ENCODE data around the gene SLC9A9.

SLC9A9 gene

DNA sequence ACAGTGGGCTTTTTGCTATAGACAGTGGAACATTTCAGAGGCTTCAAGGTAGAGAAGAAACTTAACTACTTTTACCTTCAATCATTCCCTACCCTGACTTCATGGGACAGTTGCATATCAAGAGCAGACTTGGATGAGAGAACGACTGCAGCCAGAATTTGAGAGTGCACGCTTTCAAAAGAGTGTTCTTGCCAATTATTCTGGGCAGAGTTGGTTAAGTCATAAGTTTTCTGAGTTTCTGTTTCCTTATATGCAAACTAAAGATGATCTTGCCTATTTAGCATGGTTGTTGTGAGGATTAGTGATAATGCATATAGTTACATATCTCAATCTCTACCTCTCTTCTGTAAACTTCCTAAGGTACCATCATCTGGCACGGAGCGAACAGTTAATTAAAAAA, 7.6 kb downstream of the SLC9A9 start:
- DNase-seq = no peak

DNA sequence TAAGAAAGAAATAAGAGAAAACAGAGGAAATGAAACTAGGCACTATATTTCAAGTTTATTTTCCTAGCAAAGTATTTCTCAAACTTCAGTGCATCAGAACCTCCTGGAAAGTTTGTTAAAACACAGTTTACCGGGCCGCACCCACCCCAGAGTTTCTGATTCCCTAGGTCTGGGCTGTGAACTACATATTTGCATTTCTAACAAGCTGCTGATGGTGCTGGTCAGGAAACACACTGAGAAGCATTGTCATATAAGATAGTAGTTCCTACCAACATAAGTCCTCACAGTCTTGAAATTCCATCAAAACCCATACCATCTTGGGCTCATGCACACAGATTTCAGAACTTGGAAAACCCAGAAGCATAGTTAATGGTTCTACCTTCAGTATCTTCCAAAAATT, 8.3 kb downstream of the SLC9A9 start:
- DNase-seq = no peak

GRCh38 chr3:143837076-143837475, 11.2 kb downstream of the SLC9A9 start:
- no peak for DNase-seq

GRCh38 chr3:143835312-143835711, 13.0 kb downstream of the SLC9A9 start:
- DNase-seq = no peak

GRCh38 chr3:143832433-143832832, 15.8 kb downstream of the SLC9A9 start:
- DNase-seq = no peak

- no peak for DNase-seq
These were observed 16.3 kb downstream of the SLC9A9 start for GRCh38 chr3:143831994-143832393.

DNA sequence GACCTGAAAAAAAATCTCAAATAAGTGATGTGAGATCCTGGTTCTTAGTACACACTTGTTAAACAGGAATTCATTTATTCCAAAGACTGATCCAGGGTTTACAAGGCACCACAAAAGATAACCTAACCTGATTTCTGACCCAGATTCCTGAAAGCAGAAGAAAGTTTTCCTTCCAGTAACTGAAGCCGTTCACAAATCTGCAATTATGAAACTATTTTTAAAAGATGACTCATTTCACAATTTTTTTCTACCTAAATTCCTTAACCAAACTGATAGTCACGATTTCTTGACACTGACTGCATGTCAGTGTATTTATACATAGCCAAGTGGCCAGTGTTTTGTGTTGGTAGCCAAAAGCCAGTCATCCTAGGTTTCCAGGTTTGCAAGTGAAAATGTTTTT, 17.1 kb downstream of the SLC9A9 start:
- no peak for DNase-seq

GRCh38 chr3:143830786-143831185, 17.5 kb downstream of the SLC9A9 start:
- no peak for DNase-seq

DNA sequence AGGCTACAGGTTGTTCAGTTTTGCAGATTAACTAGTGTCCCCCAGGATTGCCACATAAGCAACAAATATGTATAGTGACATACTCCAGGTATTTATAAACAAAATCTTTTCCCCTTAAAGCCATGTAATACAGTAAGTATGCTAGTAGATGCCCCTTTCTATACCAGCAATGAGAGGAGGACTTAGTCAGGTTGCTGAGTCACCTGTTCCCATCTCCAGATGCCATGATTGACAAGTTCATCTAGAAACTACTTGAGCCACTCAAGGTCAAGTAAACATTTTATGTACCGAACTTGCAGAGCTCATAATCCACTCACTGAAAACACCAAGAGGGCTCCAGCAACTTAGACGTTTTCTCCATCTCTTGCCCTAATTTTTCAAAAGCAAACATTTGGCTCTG, 18.2 kb downstream of the SLC9A9 start:
- DNase-seq = no peak

GRCh38 chr3:143827425-143827824, 20.8 kb downstream of the SLC9A9 start:
- no peak for DNase-seq

DNA sequence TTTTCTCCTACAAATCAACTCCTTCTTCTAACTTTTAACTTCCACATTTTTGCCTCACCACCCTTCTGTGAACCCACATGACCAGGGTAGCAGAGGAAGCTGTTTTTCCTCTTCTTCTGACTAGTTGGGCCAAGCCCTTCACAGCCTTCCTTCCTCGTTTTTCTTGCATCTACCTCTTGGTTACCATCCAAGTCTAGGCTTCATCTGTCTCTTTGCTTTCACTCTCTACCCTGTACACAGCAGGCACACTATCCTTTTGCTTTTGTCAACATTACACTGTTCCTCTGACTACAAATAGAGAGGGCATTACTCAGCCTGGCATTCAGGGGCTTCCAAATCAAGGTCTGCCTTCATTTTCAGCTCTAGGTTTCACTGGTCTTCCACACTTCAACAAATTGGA, 22.0 kb downstream of the SLC9A9 start:
- DNase-seq = no peak

DNA sequence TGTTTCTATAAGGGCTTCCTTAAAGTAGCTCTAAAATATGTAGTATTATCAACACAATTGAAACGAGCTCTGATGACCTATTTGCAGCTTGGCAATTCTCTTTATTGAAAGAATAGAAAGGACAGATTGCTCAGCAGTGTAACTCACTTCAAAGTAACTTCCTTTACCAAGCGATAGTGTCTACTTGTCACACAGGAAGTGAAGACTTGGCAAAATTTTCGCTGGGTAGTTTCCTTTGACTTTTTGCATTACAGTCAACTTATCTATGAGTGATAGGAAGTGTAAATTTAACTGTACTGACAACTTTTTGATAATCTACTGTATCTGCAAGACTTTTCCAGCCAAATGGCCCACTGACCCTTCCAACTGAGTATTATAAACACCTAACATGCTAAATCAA, 22.8 kb downstream of the SLC9A9 start:
- no peak for DNase-seq

DNA sequence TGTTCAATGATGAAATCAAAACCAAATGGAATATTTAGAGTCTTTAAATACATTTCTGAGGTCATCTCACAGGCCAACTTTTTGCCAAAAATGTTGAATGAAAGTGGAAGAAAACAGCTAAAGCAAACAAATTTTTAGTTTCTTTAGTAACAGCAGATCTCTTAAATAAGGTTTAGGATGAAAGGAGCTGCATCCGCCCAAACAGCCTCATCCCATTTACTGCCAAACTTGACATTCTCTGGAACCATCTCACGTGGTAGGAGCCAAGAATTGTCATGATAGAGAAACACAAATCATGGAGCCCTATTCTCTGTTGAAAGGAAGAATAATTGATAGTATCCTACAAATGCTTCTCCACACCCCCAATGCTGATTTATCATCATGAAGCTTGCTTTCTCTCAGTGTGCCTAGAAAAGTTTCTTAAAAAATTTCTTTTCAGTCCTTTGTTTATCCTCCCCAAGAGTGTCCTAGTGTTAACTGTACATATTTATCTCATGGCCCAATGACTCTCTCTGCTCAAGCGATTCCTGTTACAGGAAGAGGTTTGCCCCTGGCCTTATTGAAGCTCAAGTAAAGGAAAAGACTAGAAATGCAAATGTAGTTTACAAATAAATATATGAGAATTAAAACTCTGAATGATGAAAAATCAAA, 23.4 kb downstream of the SLC9A9 start:
- no peak for DNase-seq

GRCh38 chr3:143822798-143823197, 25.5 kb downstream of the SLC9A9 start:
- no peak for DNase-seq

DNA sequence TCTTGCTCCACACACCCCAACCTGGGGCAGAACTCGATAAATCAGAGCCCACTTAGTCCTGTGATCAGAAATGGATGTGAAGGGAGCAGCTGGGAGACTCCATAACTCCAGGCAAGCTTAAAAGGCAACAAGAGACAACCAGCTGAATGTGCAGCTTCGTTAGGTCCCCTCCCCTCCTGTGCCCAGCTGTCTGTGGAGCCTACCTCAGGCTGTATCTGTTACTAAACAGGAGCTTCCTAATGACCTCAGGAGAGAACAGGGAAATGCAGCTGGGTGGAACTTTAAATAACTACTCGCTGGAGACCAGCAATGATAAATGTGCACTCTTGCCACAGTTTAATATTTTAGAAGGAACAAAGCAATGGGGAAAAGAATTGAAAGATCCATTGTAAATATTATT, 25.9 kb downstream of the SLC9A9 start:
- DNase-seq = no peak

DNA sequence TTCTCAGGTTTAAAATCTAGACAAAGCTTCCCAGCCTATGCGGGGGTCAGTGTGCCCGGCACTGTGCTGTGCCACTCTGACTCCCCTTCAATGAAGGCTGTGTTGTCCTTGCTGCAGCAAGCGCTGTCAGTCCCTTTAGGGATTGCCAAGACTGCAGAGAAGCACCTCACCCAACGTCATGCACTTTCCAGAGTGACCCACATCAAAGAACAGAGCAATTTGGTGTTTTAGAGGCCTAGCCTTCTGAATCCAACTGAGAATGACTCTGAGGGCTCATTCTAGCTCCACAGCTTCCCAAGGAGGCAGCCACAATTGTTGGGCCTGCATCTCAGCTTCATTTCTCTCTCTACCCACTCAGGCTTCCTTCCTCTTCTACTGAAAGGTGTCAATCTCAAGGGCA, 26.4 kb downstream of the SLC9A9 start:
- no peak for DNase-seq

DNA sequence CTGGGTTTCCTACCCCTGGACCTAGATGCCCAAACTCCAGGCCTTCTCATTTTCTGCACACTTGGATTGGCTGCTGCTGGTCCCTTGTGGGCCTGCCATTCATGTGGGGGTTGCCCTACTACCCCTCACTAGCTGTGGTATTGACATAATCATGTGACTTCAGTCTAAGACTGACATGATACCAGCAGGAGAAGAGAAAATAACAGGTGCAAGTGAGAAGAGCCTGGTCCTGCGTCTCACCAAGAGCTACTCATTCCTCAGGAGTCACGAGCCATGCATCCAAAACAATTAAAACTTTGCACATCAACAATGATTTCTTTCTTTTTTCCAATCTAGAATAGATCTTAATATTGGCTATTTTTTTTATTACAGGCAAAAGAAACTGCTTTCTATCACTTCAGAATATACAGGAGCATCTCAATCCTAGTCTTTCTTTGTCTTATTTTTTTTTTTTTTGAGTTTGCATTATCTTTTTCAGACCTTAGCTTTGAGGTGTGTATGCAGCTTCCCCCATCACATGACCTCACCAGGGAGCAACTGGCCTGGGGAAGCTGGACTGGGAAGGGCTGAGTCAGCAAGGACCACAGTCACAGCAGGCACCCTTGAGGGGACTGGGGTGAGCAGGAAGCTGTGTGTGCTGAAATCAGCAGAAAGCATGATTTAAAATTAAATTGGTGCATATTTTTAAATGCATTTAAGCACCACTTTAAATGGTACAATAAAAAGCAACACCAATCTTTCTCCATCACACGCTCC, 27.6 kb downstream of the SLC9A9 start:
- no peak for DNase-seq

DNA sequence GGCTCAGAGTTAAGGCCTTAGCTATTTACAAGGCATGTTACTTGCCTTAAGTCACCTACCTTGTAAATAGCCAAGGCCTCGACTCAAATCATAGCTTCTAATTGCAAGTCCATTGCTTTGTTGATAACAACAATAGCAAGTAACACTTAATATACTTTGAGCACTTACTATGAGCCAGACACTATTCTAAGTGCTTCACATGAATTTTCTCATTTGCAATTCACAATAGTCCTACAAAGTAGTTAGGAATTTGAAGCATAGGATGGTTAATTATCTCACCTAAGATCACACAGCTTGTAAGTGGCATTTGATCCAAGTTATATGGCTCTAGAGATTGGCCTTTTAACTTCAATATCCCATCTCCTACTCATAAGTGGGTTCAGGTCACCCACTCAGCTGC, 28.4 kb downstream of the SLC9A9 start:
- no peak for DNase-seq

DNA sequence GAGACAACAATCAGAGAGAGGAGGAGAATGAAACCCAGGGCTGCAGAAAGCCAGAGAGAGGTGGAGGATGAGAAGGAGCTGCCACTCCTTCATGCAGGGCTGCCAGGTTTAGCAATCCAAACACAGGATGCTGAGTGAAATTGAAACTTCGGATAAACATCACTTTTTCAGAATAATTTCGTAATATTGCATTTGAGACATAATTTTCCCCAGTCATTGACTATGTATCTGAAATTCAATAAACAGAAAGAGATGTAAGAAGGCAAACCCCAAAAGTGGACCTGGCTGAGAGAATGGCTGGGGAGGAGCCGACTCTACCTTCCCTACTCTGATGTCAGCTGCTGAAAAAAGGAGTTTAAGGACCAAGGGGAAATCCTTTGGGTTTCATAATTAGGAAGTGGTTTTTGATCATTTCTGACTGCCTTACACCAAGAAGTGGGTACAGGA, 33.8 kb downstream of the SLC9A9 start:
- no peak for DNase-seq

DNA sequence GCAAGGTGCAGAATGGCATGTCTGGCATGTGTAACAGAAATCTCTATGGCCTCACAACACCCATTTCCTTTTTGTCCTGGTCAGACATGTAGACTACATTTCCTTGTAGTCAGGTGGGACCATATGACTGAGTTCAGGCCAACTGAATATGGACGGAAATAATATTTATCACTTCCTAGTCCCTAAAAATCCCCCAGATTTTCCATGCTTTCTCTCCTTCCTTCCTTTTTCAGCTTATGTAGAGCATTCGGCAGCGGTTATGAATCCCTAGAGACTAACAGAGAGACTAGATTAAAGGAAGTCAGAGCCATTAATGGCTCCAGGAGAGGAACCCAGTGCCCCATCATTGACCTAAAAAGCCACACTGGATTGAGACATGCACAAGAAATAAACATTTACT, 35.8 kb downstream of the SLC9A9 start:
- no peak for DNase-seq

GRCh38 chr3:143811602-143812001, 36.7 kb downstream of the SLC9A9 start:
- no peak for DNase-seq

DNA sequence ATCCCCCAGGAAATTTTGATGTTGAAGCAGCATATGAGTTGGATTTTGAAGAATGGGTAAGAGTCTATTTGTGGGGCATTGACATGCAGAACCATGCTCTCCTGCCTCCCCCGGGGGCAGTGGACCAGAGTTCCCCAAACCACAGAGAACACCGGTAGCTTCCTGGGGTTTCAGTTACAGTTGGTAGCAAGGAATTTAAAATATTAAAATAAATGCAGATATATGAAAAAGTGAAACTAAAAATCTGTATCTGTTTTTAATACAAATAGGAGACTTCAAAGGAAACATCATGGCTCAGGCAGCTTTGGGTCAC, 37.4 kb downstream of the SLC9A9 start:
- no peak for DNase-seq

DNA sequence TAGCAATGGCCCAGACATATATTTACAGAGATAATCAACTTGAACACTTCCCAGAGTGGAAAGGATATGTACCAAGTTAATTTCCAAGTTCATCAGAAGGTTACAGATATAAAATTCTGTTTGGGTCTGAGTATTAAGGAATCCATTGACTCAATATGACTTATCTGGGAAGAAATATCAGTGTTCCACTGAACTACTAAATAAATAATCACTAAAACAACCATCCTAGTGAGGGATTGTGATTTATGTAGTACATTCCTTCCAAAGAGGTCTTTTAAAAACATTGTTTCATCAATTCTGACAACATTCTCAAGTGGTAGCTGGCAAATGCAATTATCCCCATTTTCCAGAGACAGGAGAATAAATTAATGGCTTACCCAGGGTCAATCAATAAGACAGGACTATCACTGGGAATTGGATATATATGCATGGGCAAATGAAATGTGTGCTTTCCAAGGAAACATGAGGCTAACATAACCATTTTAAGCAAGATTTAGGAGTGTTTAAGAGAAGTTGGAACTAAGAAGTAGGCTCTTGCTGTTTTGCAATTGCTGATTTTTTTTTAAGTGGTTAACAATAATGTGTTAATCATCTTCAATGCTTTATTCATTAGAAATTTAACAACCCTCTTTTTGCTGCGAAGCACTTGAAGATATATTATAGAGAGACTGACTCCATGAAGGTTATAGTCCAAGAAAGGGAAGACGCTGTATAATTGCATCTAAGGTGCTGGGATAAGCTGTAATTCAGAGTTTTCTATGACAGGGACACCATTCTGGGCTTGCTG, 37.9 kb downstream of the SLC9A9 start:
- DNase-seq = no peak

DNA sequence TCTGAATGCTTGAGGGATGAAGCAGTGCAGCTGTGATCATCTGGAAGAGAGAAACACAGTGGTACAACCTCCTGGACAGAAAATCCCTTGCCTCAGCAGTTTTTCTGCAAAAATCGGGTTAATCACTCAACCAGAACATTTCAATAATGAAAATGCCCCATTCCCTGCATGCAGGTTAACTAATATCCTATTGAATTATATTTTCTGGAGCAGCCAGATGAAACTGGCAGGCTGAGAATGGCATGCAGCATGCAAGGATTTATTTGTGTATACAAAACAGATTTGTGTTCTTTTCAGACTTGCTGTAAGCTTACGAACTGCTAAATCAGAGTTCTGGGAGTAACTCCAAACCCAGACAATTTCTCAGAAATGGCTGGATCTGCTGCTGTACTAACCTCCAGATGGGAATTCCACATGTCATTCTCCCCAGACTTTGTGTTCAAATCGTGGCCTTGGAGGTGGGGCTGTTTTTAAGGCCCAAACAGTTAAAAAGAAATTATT, 39.1 kb downstream of the SLC9A9 start:
- no peak for DNase-seq
